HepG2 (cell line): ENCODE data around the gene DHX16. TPM values are rescaled to one million over a fixed set of nuclear protein-coding genes. Genes with fewer than 3 reads are reported as not detected.

Source experiments
- HDAC6 ChIP-seq: fragments of 200-600 bp; sonication (generic); IDR thresholded peaks from 2 replicates; pipeline ENCODE4 v1.7.0; 2017; ENCODE audit warnings: mild to moderate bottlenecking, antibody characterized with exemption, low read length, low read depth
- HES4 ChIP-seq: sonication (generic); formaldehyde crosslinking; IDR thresholded peaks from 2 replicates; pipeline ENCODE4 v1.9.0; 2021; ENCODE audit warnings: mild to moderate bottlenecking, missing genetic modification reagents, borderline replicate concordance
- MBNL3 ChIP-seq: fragments of 250-450 bp; sonication (Bioruptor Pico); conservative IDR thresholded peaks from 2 replicates; pipeline ENCODE4 v1.8.0; 2022; ENCODE audit warnings: mild to moderate bottlenecking, inconsistent platforms
- MTF1 ChIP-seq: sonication (generic); formaldehyde crosslinking; IDR thresholded peaks from 2 replicates; pipeline ENCODE4 v1.5.0; 2020; ENCODE audit warnings: missing genetic modification reagents
- MZF1 ChIP-seq: sonication (generic); formaldehyde crosslinking; IDR thresholded peaks from 2 replicates; pipeline ENCODE4 v1.8.1; 2023; ENCODE audit warnings: mild to moderate bottlenecking, missing genetic modification reagents, borderline replicate concordance
- PAX8 ChIP-seq: sonication (generic); formaldehyde crosslinking; IDR thresholded peaks from 2 replicates; pipeline ENCODE4 v1.8.0; 2022; ENCODE audit warnings: mild to moderate bottlenecking, missing genetic modification reagents, borderline replicate concordance
- SMC3 ChIP-seq: IDR thresholded peaks from 2 replicates; pipeline ENCODE4 v1.6.1; 2011; ENCODE audit warnings: low read length, improper control_type of control experiment
- STAT5B ChIP-seq: sonication (generic); formaldehyde crosslinking; IDR thresholded peaks from 2 replicates; pipeline ENCODE4 v1.4.0; 2020; ENCODE audit warnings: missing genetic modification reagents
- TCF7L2 ChIP-seq: IDR thresholded peaks from 2 replicates; pipeline ENCODE4 v1.6.1; 2011; ENCODE audit warnings: mild to moderate bottlenecking, low read depth, low read length, moderate library complexity
- ZNF564 ChIP-seq: sonication (generic); formaldehyde crosslinking; IDR thresholded peaks from 2 replicates; pipeline ENCODE4 v1.8.1; 2023; ENCODE audit warnings: mild to moderate bottlenecking, missing genetic modification reagents
- ZNF703 ChIP-seq: sonication (generic); formaldehyde crosslinking; IDR thresholded peaks from 2 replicates; pipeline ENCODE4 v1.5.1; 2020; ENCODE audit warnings: missing genetic modification reagents, mild to moderate bottlenecking, moderate library complexity, borderline replicate concordance
- ZNF747 ChIP-seq: sonication (generic); formaldehyde crosslinking; IDR thresholded peaks from 2 replicates; pipeline ENCODE4 v1.8.1; 2023; ENCODE audit warnings: missing genetic modification reagents, mild to moderate bottlenecking, borderline replicate concordance
- ZSCAN30 ChIP-seq: sonication (generic); formaldehyde crosslinking; IDR thresholded peaks from 2 replicates; pipeline ENCODE4 v1.5.0; 2020; ENCODE audit warnings: mild to moderate bottlenecking, missing genetic modification reagents
- polyA plus RNA-seq, 8 experiments: library from polyadenylated mRNA; depleted of rRNA in 3 of 8; stranded (reverse) in 7 of 8; unstranded in 1 of 8; fragments of >200 nt; fragmentation: Illumina TruSeq in 4 of 8; extraction: Trizol in 4 of 8; gene quantifications; 2 replicates each; pipeline versions ENCODE4 v1.2.1 to v1.2.3, GENCODE V29; 2011 to 2016; ENCODE audit warnings: low read depth in 4 of 8, missing spikeins in 1 of 8, mixed read lengths in 1 of 8; ENCODE audit not compliant: insufficient read depth in 1 of 8
- total RNA-seq, 5 experiments: library from RNA; depleted of rRNA; stranded (reverse); fragments of >200 nt; fragmentation: Illumina TruSeq; extraction: Trizol; gene quantifications; 2 replicates each; pipeline ENCODE4 v1.2.3, GENCODE V29; 2016; ENCODE audit warnings: low read depth in 1 of 5
- TF ChIP-seq, protein P1 (sequence below): sonication (generic); formaldehyde crosslinking; IDR thresholded peaks from 2 replicates; pipeline ENCODE4 v1.4.0; 2020; ENCODE audit warnings: mild to moderate bottlenecking, missing genetic modification reagents
- TF ChIP-seq, protein P2 (sequence below): sonication (generic); formaldehyde crosslinking; IDR thresholded peaks from 2 replicates; pipeline ENCODE4 v1.5.0; 2020; ENCODE audit warnings: missing genetic modification reagents, mild to moderate bottlenecking, borderline replicate concordance
- TF ChIP-seq, protein P3 (sequence below): sonication (generic); formaldehyde crosslinking; IDR thresholded peaks from 2 replicates; pipeline ENCODE4 v1.4.0; 2020; ENCODE audit warnings: missing genetic modification reagents, borderline replicate concordance
- TF ChIP-seq, protein P4 (sequence below): sonication (generic); formaldehyde crosslinking; conservative IDR thresholded peaks from 2 replicates; pipeline ENCODE4 v1.8.0; 2022; ENCODE audit warnings: mild to moderate bottlenecking, moderate library complexity, missing genetic modification reagents
- TF ChIP-seq, protein P5 (sequence below), 2 experiments: sonication (generic) in 1 of 2; formaldehyde crosslinking in 1 of 2; IDR thresholded peaks; 2 replicates each; pipeline versions ENCODE4 v1.4.0 to v1.6.1; 2016 to 2020; ENCODE audit warnings: borderline replicate concordance in 1 of 2, low read depth in 1 of 2, mild to moderate bottlenecking in 1 of 2, missing genetic modification reagents in 1 of 2

DHX16 gene
- total and polyA plus RNA-seq, 2 of the 13 experiments (the other 11 are each of a cell fraction or from before 2014, with no cell fraction given): 57.0 to 58.5 TPM

DNA sequence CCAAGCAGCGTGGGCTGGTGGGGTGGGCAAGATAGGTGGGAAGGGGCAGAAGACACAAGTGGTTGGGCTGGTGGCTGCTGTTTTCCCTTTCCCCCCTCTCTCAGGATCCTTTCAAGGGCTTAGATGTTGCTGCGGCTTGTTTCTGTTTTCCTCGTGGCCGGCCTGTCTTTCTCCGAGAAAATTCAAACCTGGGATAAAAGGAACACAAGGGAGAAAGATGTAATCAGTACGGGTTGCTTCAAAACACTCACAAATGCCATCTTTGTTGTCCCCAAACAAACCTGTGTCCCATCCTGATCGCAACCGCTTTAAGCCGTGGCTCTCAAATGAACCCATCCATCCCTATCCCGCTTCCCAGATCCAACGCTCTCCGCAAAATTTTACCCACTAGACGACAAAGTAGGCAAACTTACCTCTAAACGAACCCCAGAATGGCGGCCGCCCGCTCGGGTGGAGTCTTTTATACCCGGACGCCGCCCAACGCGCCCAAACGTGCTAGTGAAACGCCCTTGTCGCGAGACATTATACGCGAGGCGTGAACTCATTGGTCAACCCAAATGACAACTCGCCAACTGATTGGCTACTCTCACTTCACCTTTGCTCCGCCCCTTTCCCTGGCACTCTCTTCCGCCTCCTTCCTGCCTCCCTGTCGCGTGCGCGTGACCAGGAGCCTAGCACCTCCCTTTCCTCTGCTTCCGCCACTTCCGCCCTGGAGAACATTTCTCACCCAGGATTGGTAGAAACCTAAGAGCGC, 55.8 kb downstream of the DHX16 start, which contains the start of gene PPP1R10 (continued):
- TF ChIP-seq MZF1 (CRISPR knock-in tag): no peak
- TF ChIP-seq, protein P1, sequence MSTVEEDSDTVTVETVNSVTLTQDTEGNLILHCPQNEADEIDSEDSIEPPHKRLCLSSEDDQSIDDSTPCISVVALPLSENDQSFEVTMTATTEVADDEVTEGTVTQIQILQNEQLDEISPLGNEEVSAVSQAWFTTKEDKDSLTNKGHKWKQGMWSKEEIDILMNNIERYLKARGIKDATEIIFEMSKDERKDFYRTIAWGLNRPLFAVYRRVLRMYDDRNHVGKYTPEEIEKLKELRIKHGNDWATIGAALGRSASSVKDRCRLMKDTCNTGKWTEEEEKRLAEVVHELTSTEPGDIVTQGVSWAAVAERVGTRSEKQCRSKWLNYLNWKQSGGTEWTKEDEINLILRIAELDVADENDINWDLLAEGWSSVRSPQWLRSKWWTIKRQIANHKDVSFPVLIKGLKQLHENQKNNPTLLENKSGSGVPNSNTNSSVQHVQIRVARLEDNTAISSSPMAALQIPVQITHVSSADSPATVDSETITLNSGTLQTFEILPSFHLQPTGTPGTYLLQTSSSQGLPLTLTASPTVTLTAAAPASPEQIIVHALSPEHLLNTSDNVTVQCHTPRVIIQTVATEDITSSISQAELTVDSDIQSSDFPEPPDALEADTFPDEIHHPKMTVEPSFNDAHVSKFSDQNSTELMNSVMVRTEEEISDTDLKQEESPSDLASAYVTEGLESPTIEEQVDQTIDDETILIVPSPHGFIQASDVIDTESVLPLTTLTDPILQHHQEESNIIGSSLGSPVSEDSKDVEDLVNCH (CRISPR knock-in tag): no peak
- TF ChIP-seq, protein P2, sequence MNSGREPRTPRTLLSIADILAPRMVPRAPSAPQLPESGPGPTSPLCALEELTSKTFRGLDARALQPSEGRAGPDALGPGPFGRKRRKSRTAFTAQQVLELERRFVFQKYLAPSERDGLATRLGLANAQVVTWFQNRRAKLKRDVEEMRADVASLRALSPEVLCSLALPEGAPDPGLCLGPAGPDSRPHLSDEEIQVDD (CRISPR knock-in tag): no peak
- TF ChIP-seq ZNF564: no peak
- 0 out of 2 replicates have a peak, but pooled peaks have one; percentile 62 for TF ChIP-seq STAT5B (CRISPR knock-in tag)
- no peak for TF ChIP-seq PAX8
- no peak for TF ChIP-seq HES4 (CRISPR knock-in tag)
- no peak for TF ChIP-seq MBNL3 (CRISPR knock-in tag)
- TF ChIP-seq, protein P3, sequence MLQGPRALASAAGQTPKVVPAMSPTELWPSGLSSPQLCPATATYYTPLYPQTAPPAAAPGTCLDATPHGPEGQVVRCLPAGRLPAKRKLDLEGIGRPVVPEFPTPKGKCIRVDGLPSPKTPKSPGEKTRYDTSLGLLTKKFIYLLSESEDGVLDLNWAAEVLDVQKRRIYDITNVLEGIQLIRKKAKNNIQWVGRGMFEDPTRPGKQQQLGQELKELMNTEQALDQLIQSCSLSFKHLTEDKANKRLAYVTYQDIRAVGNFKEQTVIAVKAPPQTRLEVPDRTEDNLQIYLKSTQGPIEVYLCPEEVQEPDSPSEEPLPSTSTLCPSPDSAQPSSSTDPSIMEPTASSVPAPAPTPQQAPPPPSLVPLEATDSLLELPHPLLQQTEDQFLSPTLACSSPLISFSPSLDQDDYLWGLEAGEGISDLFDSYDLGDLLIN (CRISPR knock-in tag): no peak
- TF ChIP-seq, protein P4, sequence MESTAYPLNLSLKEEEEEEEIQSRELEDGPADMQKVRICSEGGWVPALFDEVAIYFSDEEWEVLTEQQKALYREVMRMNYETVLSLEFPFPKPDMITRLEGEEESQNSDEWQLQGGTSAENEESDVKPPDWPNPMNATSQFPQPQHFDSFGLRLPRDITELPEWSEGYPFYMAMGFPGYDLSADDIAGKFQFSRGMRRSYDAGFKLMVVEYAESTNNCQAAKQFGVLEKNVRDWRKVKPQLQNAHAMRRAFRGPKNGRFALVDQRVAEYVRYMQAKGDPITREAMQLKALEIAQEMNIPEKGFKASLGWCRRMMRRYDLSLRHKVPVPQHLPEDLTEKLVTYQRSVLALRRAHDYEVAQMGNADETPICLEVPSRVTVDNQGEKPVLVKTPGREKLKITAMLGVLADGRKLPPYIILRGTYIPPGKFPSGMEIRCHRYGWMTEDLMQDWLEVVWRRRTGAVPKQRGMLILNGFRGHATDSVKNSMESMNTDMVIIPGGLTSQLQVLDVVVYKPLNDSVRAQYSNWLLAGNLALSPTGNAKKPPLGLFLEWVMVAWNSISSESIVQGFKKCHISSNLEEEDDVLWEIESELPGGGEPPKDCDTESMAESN: no peak; the same call in 1 of the 2 replicates
- TF ChIP-seq MTF1 (CRISPR knock-in tag): peak; percentile 92
- TF ChIP-seq ZNF703 (CRISPR knock-in tag): no peak; the same call in 1 of the 2 replicates
- TF ChIP-seq HDAC6: peak; percentile 73; the same call in 1 of the 2 replicates
- TF ChIP-seq, protein P5, sequence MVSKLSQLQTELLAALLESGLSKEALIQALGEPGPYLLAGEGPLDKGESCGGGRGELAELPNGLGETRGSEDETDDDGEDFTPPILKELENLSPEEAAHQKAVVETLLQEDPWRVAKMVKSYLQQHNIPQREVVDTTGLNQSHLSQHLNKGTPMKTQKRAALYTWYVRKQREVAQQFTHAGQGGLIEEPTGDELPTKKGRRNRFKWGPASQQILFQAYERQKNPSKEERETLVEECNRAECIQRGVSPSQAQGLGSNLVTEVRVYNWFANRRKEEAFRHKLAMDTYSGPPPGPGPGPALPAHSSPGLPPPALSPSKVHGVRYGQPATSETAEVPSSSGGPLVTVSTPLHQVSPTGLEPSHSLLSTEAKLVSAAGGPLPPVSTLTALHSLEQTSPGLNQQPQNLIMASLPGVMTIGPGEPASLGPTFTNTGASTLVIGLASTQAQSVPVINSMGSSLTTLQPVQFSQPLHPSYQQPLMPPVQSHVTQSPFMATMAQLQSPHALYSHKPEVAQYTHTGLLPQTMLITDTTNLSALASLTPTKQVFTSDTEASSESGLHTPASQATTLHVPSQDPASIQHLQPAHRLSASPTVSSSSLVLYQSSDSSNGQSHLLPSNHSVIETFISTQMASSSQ (IDR thresholded peaks at IDR 0.05; ENCODE audit: low read depth): no peak
- TF ChIP-seq, protein P5 (CRISPR knock-in tag; IDR thresholded peaks at IDR 0.05; ENCODE audit: borderline replicate concordance): peak; percentile 18; the same call in 1 of the 2 replicates
- peak; percentile 72; the same call in 1 of the 2 replicates for TF ChIP-seq ZSCAN30 (CRISPR knock-in tag)
- TF ChIP-seq ZNF747 (CRISPR knock-in tag): peak; percentile 68; the same call in 1 of the 2 replicates
- no peak for TF ChIP-seq TCF7L2
- no peak; the same call in 1 of the 2 replicates for TF ChIP-seq SMC3
